ENCODE measurements around the gene PCGF2. TPM values are rescaled to one million over a fixed set of nuclear protein-coding genes. Genes with fewer than 3 reads are reported as not detected.
A peak's percentile ranks its signal among the peaks of the same experiment; 100 is the strongest.

PCGF2 gene
- total and polyA plus RNA-seq, 2 donors from 2014 or later: 62.2 to 111 TPM

DNA sequence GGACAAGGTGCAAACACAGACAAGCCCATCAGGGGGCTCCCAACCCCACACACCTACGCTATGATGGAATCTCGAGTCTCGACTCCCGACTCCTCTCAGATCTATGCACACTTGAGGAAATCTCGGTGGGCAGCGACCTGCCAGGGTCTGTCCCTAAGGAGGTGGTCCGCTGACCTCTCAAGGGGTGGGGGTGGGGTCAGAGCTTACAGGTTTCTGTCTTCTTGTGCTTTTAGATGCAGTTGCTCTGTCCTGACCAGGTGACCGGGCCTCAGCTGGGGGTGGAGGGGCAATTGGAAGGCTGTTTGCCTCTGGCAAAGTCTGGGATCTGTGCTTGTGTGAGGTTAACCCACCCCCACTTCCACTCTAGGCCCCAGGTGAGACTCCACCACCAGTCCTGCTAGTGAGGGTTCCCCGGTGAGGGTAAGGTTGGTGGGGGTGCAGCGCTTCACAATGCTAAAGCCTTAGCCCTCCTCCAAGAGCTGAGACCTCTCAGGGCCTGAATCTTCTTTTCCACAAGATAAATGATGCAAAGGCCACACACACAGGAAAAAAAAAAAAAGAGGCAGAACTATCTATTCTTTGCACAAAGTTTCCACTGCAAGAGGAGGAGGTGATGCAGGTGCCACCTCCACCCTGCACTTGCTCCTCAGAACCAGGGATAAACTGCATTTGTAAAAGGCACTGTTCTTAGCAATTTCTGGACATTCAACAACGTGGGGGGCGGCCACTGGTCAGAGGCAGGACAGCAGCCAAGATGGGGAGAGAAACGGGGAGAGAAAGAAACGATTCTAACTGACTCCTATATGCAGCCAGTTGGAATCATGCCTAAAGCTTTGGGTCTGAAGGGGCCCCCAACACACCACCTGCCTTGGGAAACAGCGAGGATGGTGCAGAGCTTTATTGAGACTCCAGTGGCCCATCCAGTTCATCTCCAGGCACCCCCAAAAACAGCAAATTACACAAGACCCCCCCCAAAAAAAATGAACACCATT is 13.9 kb downstream of the PCGF2 start:
- TF ChIP-seq, protein P1, sequence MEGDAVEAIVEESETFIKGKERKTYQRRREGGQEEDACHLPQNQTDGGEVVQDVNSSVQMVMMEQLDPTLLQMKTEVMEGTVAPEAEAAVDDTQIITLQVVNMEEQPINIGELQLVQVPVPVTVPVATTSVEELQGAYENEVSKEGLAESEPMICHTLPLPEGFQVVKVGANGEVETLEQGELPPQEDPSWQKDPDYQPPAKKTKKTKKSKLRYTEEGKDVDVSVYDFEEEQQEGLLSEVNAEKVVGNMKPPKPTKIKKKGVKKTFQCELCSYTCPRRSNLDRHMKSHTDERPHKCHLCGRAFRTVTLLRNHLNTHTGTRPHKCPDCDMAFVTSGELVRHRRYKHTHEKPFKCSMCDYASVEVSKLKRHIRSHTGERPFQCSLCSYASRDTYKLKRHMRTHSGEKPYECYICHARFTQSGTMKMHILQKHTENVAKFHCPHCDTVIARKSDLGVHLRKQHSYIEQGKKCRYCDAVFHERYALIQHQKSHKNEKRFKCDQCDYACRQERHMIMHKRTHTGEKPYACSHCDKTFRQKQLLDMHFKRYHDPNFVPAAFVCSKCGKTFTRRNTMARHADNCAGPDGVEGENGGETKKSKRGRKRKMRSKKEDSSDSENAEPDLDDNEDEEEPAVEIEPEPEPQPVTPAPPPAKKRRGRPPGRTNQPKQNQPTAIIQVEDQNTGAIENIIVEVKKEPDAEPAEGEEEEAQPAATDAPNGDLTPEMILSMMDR (IDR thresholded peaks at IDR 0.05; ENCODE audit: borderline replicate concordance, extremely low read depth, insufficient read depth): peak; percentile 23
- H3K27ac ChIP-seq (ENCODE audit: low read depth in 2 of 2, low read length in 2 of 2): peak overlapping the region in 1 of 2 donors; percentile 34
- FAIRE-seq (no peak), DNase-seq (peak in 2 of 5 donors; percentile 55 to 64)
- no peak overlapping the region for H3K4me3 ChIP-seq (ENCODE audit: low read length in 3 of 3)
- intact Hi-C loops (cut with DNase I): loop anchor here (5.0 kb wide), 1 partner anchor 62 kb away; the partner anchor contains the start of gene EPOP
- peaks cover 2 to 32% (median 20%) of the 10 kb centered on the region in 3 donors for H3K36me3 ChIP-seq (ENCODE audit: control insufficient read depth in 2 of 3, insufficient read depth in 3 of 3, low read length in 3 of 3)
- no peaks in the 10 kb centered on the region for H3K9me3 ChIP-seq (ENCODE audit: control insufficient read depth in 2 of 3, insufficient read depth in 1 of 3, low read length in 3 of 3)
- peak overlapping the region in 1 of 3 donors; percentile 51 for H3K9ac ChIP-seq (ENCODE audit: low read length in 3 of 3)
- H3K4me1 ChIP-seq (ENCODE audit: control insufficient read depth in 2 of 3, insufficient read depth in 2 of 3, low read depth in 1 of 3, low read length in 3 of 3): peaks cover 0 to 46% (median 37%) of the 10 kb centered on the region in 3 donors
- H3K27me3 ChIP-seq (ENCODE audit: control insufficient read depth, insufficient read depth, low read length): no peaks in the 10 kb centered on the region

DNA sequence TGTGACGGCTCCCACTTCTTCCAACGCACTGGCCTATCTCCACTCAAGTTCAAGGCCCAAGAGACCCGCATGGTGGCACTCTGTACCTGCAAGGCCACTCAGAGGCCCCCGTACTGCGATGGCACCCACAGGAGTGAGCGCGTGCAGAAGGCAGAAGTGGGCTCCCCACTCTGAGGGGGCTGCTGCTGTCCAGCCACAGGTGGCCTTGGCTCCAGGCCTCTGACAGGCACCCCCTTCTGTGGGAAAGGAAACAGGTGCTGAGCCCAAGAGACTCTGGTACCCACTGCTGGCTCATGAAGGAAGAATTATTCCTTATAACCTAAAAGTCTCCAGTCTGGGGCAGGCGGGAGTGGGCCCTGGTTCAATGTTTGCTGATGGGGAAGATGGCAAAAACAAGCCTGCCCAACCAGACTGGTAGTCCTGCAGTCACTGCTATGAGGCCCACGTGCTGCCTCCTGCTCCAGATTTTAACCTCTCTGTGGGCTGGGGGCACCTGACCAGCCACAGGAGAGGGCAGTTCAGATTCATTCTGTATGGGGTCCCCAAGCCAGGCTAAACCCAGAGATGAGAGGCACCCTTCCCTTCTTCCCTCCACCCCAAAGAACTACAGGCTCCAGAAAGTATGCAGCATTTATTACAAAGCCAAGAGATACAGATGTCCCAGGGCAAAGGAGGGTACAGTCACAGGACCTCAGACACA is 14.7 kb downstream of the PCGF2 start:
- peak overlapping the region in 2 of 3 donors; percentile 51 to 91 for H3K9ac ChIP-seq (ENCODE audit: low read length in 3 of 3)
- intact Hi-C loops (cut with DNase I): loop anchor here (5.0 kb wide), 1 partner anchor 61 kb away; the partner anchor contains the start of gene EPOP
- peak overlapping the region; percentile 54 to 77 for H3K27ac ChIP-seq (ENCODE audit: low read depth in 2 of 2, low read length in 2 of 2)
- FAIRE-seq (no peak), DNase-seq (peak in 1 of 5 donors; percentile 51)
- H3K9me3 ChIP-seq (ENCODE audit: control insufficient read depth in 2 of 3, insufficient read depth in 1 of 3, low read length in 3 of 3): no peaks in the 10 kb centered on the region
- no peak overlapping the region for H3K4me3 ChIP-seq (ENCODE audit: low read length in 3 of 3)
- H3K36me3 ChIP-seq (ENCODE audit: control insufficient read depth in 2 of 3, insufficient read depth in 3 of 3, low read length in 3 of 3): peaks cover 2 to 23% (median 12%) of the 10 kb centered on the region in 3 donors
- TF ChIP-seq, protein P1 (IDR thresholded peaks at IDR 0.05; ENCODE audit: borderline replicate concordance, extremely low read depth, insufficient read depth): no peak
- no peaks in the 10 kb centered on the region for H3K27me3 ChIP-seq (ENCODE audit: control insufficient read depth, insufficient read depth, low read length)
- peaks cover 0 to 47% (median 37%) of the 10 kb centered on the region in 3 donors for H3K4me1 ChIP-seq (ENCODE audit: control insufficient read depth in 2 of 3, insufficient read depth in 2 of 3, low read depth in 1 of 3, low read length in 3 of 3)

DNA sequence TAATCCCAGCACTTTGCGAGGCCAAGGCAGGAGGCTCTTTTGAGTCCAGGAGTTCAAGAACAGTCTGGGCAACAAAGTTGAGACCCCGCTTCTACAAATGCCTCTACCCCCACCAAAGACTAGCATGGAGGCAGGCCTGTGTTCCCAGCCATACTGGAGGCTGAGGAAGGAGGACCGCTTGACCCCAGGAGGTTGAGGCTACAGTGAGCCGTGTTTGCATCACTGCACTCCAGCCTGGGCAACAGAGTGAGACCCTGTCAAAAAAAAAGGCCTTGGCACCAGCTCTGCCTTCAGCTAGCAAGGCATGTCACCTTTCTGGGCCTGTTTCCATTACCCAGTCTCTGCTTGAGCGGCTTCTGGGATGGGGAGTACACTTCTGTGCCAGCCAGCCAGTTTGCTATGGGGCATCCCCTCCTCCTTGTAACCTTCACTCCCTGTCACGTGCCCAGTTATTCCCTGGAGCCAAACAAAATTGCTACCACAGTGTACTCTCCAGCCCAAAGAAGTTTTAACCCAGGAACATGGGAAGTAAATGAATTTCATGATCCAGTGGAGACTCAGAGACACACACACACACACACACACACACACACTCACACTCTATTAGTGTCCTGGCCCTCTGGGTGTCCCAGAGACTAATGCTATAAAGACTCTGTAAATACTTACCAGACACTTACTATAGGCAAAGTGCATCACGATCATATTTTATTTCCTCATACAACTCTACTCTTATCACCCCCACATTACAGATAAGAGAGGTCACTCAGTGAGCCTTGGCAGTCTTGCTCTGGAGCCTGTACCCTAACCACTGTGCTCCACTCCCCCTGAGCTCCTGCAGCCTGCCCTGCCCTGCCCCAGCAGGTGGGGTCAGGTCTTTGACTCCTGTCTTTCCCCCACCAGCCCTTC is 15.5 kb downstream of the PCGF2 start:
- peaks cover 0 to 47% (median 37%) of the 10 kb centered on the region in 3 donors for H3K4me1 ChIP-seq (ENCODE audit: control insufficient read depth in 2 of 3, insufficient read depth in 2 of 3, low read depth in 1 of 3, low read length in 3 of 3)
- intact Hi-C loops (cut with DNase I): loop anchor here (5.0 kb wide), 1 partner anchor 60 kb away; the partner anchor contains the start of gene EPOP
- no peaks in the 10 kb centered on the region for H3K9me3 ChIP-seq (ENCODE audit: control insufficient read depth in 2 of 3, insufficient read depth in 1 of 3, low read length in 3 of 3)
- H3K27ac ChIP-seq (ENCODE audit: low read depth in 2 of 2, low read length in 2 of 2): peak overlapping the region; percentile 95 to 97
- FAIRE-seq (no peak), DNase-seq (peak in 2 of 5 donors; percentile 47 to 48)
- peak overlapping the region in 1 of 3 donors; percentile 94 for H3K4me3 ChIP-seq (ENCODE audit: low read length in 3 of 3)
- TF ChIP-seq, protein P1 (IDR thresholded peaks at IDR 0.05; ENCODE audit: borderline replicate concordance, extremely low read depth, insufficient read depth): no peak
- H3K9ac ChIP-seq (ENCODE audit: low read length in 3 of 3): peak overlapping the region in 1 of 3 donors; percentile 91
- no peaks in the 10 kb centered on the region for H3K27me3 ChIP-seq (ENCODE audit: control insufficient read depth, insufficient read depth, low read length)
- H3K36me3 ChIP-seq (ENCODE audit: control insufficient read depth in 2 of 3, insufficient read depth in 3 of 3, low read length in 3 of 3): peaks cover 2 to 17% (median 8%) of the 10 kb centered on the region in 3 donors
